ENCODE results near the gene ENTPD8. TPM values are rescaled to one million over a fixed set of nuclear protein-coding genes. Genes with fewer than 3 reads are reported as not detected.

The ENTPD8 gene
- total RNA-seq, 2 experiments from 2014 or later = not detected

GRCh38 chr9:137478962-137479861, 38.1 kb upstream of the ENTPD8 start:
- no peak for TF ChIP-seq CTCF (IDR thresholded peaks at IDR 0.05)
- H3K27me3 Mint-ChIP-seq = no peaks in the 10 kb centered on the region
- no peak for DNase-seq
- peaks cover 10% of the 10 kb centered on the region for H3K36me3 Mint-ChIP-seq (ENCODE audit: low read depth)
- ChIA-PET CTCF (no interaction called here), POLR2A (no interaction called here)
- ATAC-seq = no peak
- peaks cover 7% of the 10 kb centered on the region for H3K4me1 Mint-ChIP-seq (ENCODE audit: low read depth)
- peaks cover 13% of the 10 kb centered on the region for H3K9me3 Mint-ChIP-seq
- intact Hi-C loops (cut with micrococcal nuclease) = no loop called here
- H3K4me3 Mint-ChIP-seq = no peak overlapping the region
- H3K27ac Mint-ChIP-seq = no peak overlapping the region

DNA sequence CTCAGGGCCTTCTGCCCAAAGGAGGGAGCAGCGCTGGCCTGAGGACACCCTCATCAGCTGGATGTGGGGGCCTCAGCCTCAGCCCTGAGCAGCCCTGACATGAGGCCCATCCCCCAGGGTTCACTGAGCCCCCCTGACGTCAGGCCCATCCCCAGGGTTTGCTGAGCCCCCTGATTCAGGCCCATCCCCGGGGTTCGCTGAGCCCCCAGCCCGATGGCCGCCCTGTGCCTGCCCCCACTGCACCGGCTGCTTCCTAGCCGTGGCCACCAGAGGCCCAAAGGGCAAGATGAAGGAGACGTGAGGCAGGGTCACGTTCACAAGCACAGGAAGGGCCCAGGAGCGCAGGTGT, 37.4 kb upstream of the ENTPD8 start:
- Mint-ChIP-seq H3K36me3 (ENCODE audit: low read depth) (peaks cover 13% of the 10 kb centered on the region), H3K27me3 (no peaks in the 10 kb centered on the region), H3K4me1 (ENCODE audit: low read depth) (peaks cover 7% of the 10 kb centered on the region), H3K4me3 (no peak overlapping the region), H3K9me3 (peaks cover 16% of the 10 kb centered on the region), H3K27ac (no peak overlapping the region)
- POLR2A ChIA-PET = no interaction called here
- CTCF ChIA-PET = no interaction called here
- no peak for TF ChIP-seq CTCF (IDR thresholded peaks at IDR 0.05)
- intact Hi-C loops (cut with micrococcal nuclease) = no loop called here
- DNase-seq = no peak
- ATAC-seq = no peak

- H3K27me3 Mint-ChIP-seq = no peaks in the 10 kb centered on the region
- H3K9me3 Mint-ChIP-seq = peaks cover 21% of the 10 kb centered on the region
- ChIA-PET POLR2A (no interaction called here), CTCF (no interaction called here)
- ATAC-seq (no peak), DNase-seq (no peak)
- H3K36me3 Mint-ChIP-seq (ENCODE audit: low read depth) = peaks cover 18% of the 10 kb centered on the region
- no peak for TF ChIP-seq CTCF (IDR thresholded peaks at IDR 0.05)
- H3K27ac Mint-ChIP-seq = no peak overlapping the region
- intact Hi-C loops (cut with micrococcal nuclease) = no loop called here
- no peak overlapping the region for H3K4me3 Mint-ChIP-seq
- peaks cover 7% of the 10 kb centered on the region for H3K4me1 Mint-ChIP-seq (ENCODE audit: low read depth)
Measured at GRCh38 chr9:137477778-137478612, 36.8 kb upstream of the ENTPD8 start.

DNA sequence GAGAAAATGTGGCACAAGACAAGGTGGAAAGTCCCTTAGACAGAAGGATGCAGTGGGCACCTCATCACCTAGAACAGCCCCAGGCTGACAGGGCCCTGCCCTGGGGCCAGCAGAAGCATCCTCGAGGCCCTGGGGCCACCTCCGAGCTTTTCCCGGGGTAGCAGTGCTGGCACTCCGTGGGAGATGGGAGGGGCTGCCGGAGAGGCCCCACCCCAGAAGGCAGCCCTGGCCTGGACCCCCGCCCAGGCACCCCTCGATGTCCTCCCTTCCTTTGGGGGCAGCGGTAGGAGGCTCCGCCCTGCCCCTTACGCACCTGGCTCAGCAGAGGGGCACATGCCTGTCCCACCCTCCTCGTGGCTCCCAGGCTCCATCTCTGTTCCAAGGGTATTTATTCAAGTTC, 35.7 kb upstream of the ENTPD8 start:
- peaks cover 2% of the 10 kb centered on the region for H3K4me1 Mint-ChIP-seq (ENCODE audit: low read depth)
- DNase-seq = no peak
- ChIA-PET POLR2A (no interaction called here), CTCF (interaction anchor here (0.8 kb wide), 1 partner anchor 31 kb away, joined by 3 read pairs; no protein-coding TSS in a partner anchor)
- H3K4me3 Mint-ChIP-seq = no peak overlapping the region
- H3K9me3 Mint-ChIP-seq = peaks cover 23% of the 10 kb centered on the region
- ATAC-seq = no peak
- peaks cover 20% of the 10 kb centered on the region for H3K36me3 Mint-ChIP-seq (ENCODE audit: low read depth)
- no peak for TF ChIP-seq CTCF (IDR thresholded peaks at IDR 0.05)
- intact Hi-C loops (cut with micrococcal nuclease) = no loop called here
- no peak overlapping the region for H3K27ac Mint-ChIP-seq
- H3K27me3 Mint-ChIP-seq = no peaks in the 10 kb centered on the region

DNA sequence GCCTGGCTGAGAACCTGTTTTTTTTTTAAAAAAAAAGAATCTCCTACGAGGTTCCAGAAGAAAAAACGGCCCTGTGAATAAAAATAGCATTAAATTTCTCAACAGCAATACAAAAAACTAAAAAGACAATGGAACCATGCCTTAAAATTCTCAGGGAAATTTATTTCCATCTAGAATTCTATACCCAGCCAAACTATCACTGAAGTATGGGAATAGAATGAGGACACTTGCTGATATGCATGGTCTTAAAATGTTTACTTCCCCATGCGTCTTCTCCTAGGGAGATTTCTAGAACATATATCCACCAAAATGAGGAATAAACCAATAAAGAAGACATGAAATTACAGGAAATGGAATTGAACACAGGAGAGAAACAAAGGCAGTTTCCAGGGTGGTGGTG, 34.5 kb upstream of the ENTPD8 start:
- no peak for TF ChIP-seq CTCF (IDR thresholded peaks at IDR 0.05)
- intact Hi-C loops (cut with micrococcal nuclease) = no loop called here
- Mint-ChIP-seq H3K27ac (no peak overlapping the region), H3K4me3 (no peak overlapping the region), H3K27me3 (no peaks in the 10 kb centered on the region), H3K36me3 (ENCODE audit: low read depth) (peaks cover 20% of the 10 kb centered on the region), H3K4me1 (ENCODE audit: low read depth) (peaks cover 3% of the 10 kb centered on the region), H3K9me3 (peaks cover 23% of the 10 kb centered on the region)
- ChIA-PET POLR2A (no interaction called here), CTCF (no interaction called here)
- ATAC-seq = no peak
- DNase-seq = no peak
